DOHH2 (cell line): ENCODE data around the gene AKAP1.

Source experiments
- H3F3A ChIP-seq: fragments of 200-600 bp; sonication (generic), shearing (Covaris generic); 2 replicates; pipeline ENCODE4 v1.6.0; 2016; ENCODE audit warnings: antibody characterized with exemption, mild to moderate bottlenecking; ENCODE audit not compliant: control insufficient read depth, insufficient read depth
- H3K27ac ChIP-seq: fragments of 200-600 bp; sonication (generic); 2 replicates; pipeline ENCODE4 v1.5.1; 2014; ENCODE audit warnings: low read depth, mild to moderate bottlenecking, low read length, moderate library complexity
- H3K27me3 ChIP-seq: fragments of 200-600 bp; sonication (generic); 2 replicates; pipeline ENCODE4 v1.6.1; 2014; ENCODE audit warnings: mild to moderate bottlenecking, low read length, mixed read lengths; ENCODE audit not compliant: control insufficient read depth
- H3K36me3 ChIP-seq: fragments of 200-600 bp; sonication (generic); 2 replicates; pipeline ENCODE4 v1.6.1; 2014; ENCODE audit warnings: mild to moderate bottlenecking, low read length, moderate library complexity, mixed read lengths; ENCODE audit not compliant: control insufficient read depth
- H3K4me1 ChIP-seq: fragments of 200-600 bp; sonication (generic); 2 replicates; pipeline ENCODE4 v1.6.1; 2014; ENCODE audit warnings: mild to moderate bottlenecking, low read length, mixed read lengths; ENCODE audit not compliant: control insufficient read depth
- H3K4me2 ChIP-seq: fragments of 200-600 bp; sonication (generic); 2 replicates; pipeline ENCODE4 v1.6.0; 2014; ENCODE audit warnings: mild to moderate bottlenecking, low read length, moderate library complexity
- H3K4me3 ChIP-seq: fragments of 200-600 bp; sonication (generic); 2 replicates; pipeline ENCODE4 v1.5.1; 2014; ENCODE audit warnings: mild to moderate bottlenecking, low read length, mixed read lengths
- H3K79me2 ChIP-seq: fragments of 200-600 bp; sonication (generic); 2 replicates; pipeline ENCODE4 v1.6.1; 2014; ENCODE audit warnings: mild to moderate bottlenecking, low read length, mixed read lengths; ENCODE audit not compliant: control insufficient read depth
- H3K9me2 ChIP-seq: fragments of 200-600 bp; sonication (generic); replicated peaks from 2 replicates; pipeline ENCODE4 v1.6.1; 2014; ENCODE audit warnings: mild to moderate bottlenecking, low read length, mixed read lengths; ENCODE audit not compliant: control insufficient read depth
- H3K9me3 ChIP-seq: fragments of 200-600 bp; sonication (generic); 2 replicates; pipeline ENCODE4 v1.6.1; 2014; ENCODE audit warnings: antibody characterized with exemption, low read length, mixed read lengths; ENCODE audit not compliant: control insufficient read depth, insufficient read depth
- H4K20me1 ChIP-seq: fragments of 200-600 bp; sonication (generic); 2 replicates; pipeline ENCODE4 v1.6.0; 2014; ENCODE audit warnings: low read depth, mild to moderate bottlenecking, antibody characterized with exemption, low read length, moderate library complexity; ENCODE audit not compliant: control insufficient read depth, insufficient read depth
- EZH2phosphoT487 ChIP-seq: fragments of 200-600 bp; sonication (generic); IDR thresholded peaks from 2 replicates; pipeline ENCODE4 v1.6.1; 2017; ENCODE audit warnings: borderline replicate concordance, mild to moderate bottlenecking, antibody characterized with exemption, low read length, moderate library complexity, mixed read lengths
- TF ChIP-seq, protein P1 (sequence below): fragments of 200-600 bp; sonication (generic); IDR thresholded peaks from one replicate; pipeline ENCODE4 v1.5.1; 2014; ENCODE audit warnings: antibody characterized with exemption, mild to moderate bottlenecking, low read depth, low read length; ENCODE audit not compliant: poor library complexity, severe bottlenecking

The AKAP1 gene

GRCh38 chr17:57133486-57133885, 48.4 kb downstream of the AKAP1 start:
- peak overlapping the region; percentile 69 for H3K4me2 ChIP-seq
- peak overlapping the region; percentile 52 for H3K4me3 ChIP-seq
- peaks cover 18% of the 10 kb centered on the region for H3K4me1 ChIP-seq
- H3K79me2 ChIP-seq, result no peaks in the 10 kb centered on the region
- TF ChIP-seq, protein P1, sequence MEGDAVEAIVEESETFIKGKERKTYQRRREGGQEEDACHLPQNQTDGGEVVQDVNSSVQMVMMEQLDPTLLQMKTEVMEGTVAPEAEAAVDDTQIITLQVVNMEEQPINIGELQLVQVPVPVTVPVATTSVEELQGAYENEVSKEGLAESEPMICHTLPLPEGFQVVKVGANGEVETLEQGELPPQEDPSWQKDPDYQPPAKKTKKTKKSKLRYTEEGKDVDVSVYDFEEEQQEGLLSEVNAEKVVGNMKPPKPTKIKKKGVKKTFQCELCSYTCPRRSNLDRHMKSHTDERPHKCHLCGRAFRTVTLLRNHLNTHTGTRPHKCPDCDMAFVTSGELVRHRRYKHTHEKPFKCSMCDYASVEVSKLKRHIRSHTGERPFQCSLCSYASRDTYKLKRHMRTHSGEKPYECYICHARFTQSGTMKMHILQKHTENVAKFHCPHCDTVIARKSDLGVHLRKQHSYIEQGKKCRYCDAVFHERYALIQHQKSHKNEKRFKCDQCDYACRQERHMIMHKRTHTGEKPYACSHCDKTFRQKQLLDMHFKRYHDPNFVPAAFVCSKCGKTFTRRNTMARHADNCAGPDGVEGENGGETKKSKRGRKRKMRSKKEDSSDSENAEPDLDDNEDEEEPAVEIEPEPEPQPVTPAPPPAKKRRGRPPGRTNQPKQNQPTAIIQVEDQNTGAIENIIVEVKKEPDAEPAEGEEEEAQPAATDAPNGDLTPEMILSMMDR, result no peak
- no peak for TF ChIP-seq EZH2phosphoT487
- no peaks in the 10 kb centered on the region for H3K9me3 ChIP-seq
- no peaks in the 10 kb centered on the region for H4K20me1 ChIP-seq
- H3F3A ChIP-seq, result no peaks in the 10 kb centered on the region
- H3K9me2 ChIP-seq, result no peaks in the 10 kb centered on the region
- no peaks in the 10 kb centered on the region for H3K27me3 ChIP-seq
- peak overlapping the region; percentile 33 for H3K27ac ChIP-seq
- no peaks in the 10 kb centered on the region for H3K36me3 ChIP-seq

- Histone ChIP-seq H3K4me2 (no peak overlapping the region), H3K4me1 (peaks cover 18% of the 10 kb centered on the region), H3K27ac (no peak overlapping the region), H4K20me1 (no peaks in the 10 kb centered on the region), H3K4me3 (no peak overlapping the region), H3K9me2 (no peaks in the 10 kb centered on the region), H3K79me2 (no peaks in the 10 kb centered on the region), H3F3A (no peaks in the 10 kb centered on the region), H3K36me3 (no peaks in the 10 kb centered on the region), H3K9me3 (no peaks in the 10 kb centered on the region), H3K27me3 (no peaks in the 10 kb centered on the region)
- TF ChIP-seq, protein P1, result no peak
- TF ChIP-seq EZH2phosphoT487, result no peak
Observed at GRCh38 chr17:57135026-57135788, 50.2 kb downstream of the AKAP1 start.

DNA sequence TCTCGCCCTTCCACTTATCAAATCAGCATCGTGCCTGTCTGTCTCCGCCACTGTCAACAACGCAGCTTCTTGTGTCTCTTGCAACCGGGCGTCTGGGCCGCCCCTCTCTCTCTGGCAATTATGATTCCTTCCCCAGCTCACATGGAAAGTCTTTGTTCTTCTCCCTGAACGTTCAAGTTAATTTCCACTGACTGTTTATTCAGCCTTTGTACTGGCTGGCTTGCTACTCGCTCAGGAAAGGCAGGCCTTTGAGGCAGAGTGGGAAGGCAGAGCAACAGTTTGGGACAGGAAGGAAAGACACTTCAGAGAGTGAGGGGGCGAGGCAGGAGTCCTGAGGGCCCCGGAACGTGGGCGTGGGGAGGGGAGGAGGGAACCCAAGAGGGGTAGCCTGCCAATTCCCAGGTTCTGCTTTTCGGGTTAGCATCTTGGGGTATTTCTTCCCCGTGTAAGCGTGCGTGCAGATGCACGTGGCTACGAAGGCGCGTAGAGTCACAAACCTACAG, 50.8 kb downstream of the AKAP1 start:
- H3K4me1 ChIP-seq, result peaks cover 18% of the 10 kb centered on the region
- no peak overlapping the region for H3K4me3 ChIP-seq
- no peaks in the 10 kb centered on the region for H3K79me2 ChIP-seq
- H3K9me2 ChIP-seq, result no peaks in the 10 kb centered on the region
- no peak overlapping the region for H3K4me2 ChIP-seq
- no peaks in the 10 kb centered on the region for H4K20me1 ChIP-seq
- no peaks in the 10 kb centered on the region for H3K27me3 ChIP-seq
- H3F3A ChIP-seq, result no peaks in the 10 kb centered on the region
- H3K27ac ChIP-seq, result no peak overlapping the region
- H3K9me3 ChIP-seq, result no peaks in the 10 kb centered on the region
- no peak for TF ChIP-seq EZH2phosphoT487
- TF ChIP-seq, protein P1, result no peak
- no peaks in the 10 kb centered on the region for H3K36me3 ChIP-seq
